Adipocyte (in vitro differentiated cells): ENCODE measurements around the gene TRPC4.

ENCODE experiments used
- DNase-seq: peaks from one replicate; pipeline ENCODE4 v3.0.0-alpha.2; 2015; ENCODE audit warnings: low read depth
- H3K27me3 ChIP-seq: replicated peaks from 2 replicates; pipeline ENCODE4 v1.7.0; 2013; ENCODE audit warnings: mild to moderate bottlenecking, low read length, moderate library complexity; ENCODE audit not compliant: control insufficient read depth, insufficient read depth
- H3K36me3 ChIP-seq: 2 replicates; pipeline ENCODE4 v1.7.0; 2013; ENCODE audit warnings: low read length, mild to moderate bottlenecking, moderate library complexity; ENCODE audit not compliant: control insufficient read depth, insufficient read depth, severe bottlenecking
- H3K4me1 ChIP-seq: 2 replicates; pipeline ENCODE4 v1.7.0; 2013; ENCODE audit warnings: mild to moderate bottlenecking, low read length, moderate library complexity; ENCODE audit not compliant: control insufficient read depth, insufficient read depth
- H3K4me3 ChIP-seq: 2 replicates; pipeline ENCODE4 v1.7.0; 2013; ENCODE audit warnings: mild to moderate bottlenecking, low read length, moderate library complexity
- H3K9ac ChIP-seq: 2 replicates; pipeline ENCODE4 v1.7.0; 2013; ENCODE audit warnings: mild to moderate bottlenecking, low read length, moderate library complexity
- H3K9me3 ChIP-seq: 2 replicates; pipeline ENCODE4 v1.7.0; 2013; ENCODE audit warnings: mild to moderate bottlenecking, low read length, moderate library complexity; ENCODE audit not compliant: control insufficient read depth

TRPC4 gene

DNA sequence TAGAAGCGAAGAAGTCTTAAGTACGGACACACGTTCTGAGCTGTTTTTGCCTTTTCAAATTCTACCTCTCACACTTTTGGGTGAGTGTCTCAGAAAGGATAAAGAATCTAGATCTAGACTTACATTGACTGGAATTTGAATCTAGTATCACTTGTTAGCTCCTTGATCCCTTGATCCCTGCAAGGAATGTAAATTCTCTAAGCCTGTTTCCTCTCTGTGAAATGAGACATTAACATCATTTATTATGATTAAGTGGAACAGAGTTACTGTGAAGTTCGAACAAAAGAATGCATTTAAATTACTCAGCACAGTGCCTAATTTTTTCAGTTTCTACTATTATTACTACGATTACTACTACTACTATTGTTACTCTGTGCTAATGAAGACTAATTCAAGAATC is 184.4 kb downstream of the TRPC4 start:
- Histone ChIP-seq H3K9ac (no peak overlapping the region), H3K4me1 (peaks cover 15% of the 10 kb centered on the region), H3K27me3 (no peaks in the 10 kb centered on the region), H3K9me3 (no peaks in the 10 kb centered on the region), H3K4me3 (no peak overlapping the region), H3K36me3 (no peaks in the 10 kb centered on the region)
- DNase-seq, result no peak

DNA sequence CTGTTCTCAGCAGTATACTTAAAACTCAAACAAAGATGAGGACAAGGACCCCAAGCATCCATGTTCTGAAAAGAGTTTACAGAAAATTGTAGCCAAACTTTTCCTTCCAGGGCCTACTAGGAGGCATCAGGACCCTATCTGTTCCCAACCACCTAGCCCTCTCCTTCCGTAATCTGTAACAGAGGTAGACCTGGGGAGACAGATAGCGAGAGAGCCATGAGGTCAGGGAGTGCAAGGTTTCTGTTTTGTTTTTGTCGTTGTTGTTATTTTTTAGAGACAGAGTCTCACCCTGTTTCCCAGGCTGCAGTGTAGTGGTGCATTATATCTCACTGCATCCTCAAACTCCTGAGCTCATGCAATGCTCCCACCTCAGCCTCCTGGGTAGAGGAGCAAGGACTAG is 187.1 kb downstream of the TRPC4 start:
- Histone ChIP-seq H3K27me3 (no peaks in the 10 kb centered on the region), H3K4me3 (no peak overlapping the region), H3K36me3 (no peaks in the 10 kb centered on the region), H3K9ac (no peak overlapping the region), H3K4me1 (peaks cover 15% of the 10 kb centered on the region), H3K9me3 (no peaks in the 10 kb centered on the region)
- DNase-seq, result no peak

DNA sequence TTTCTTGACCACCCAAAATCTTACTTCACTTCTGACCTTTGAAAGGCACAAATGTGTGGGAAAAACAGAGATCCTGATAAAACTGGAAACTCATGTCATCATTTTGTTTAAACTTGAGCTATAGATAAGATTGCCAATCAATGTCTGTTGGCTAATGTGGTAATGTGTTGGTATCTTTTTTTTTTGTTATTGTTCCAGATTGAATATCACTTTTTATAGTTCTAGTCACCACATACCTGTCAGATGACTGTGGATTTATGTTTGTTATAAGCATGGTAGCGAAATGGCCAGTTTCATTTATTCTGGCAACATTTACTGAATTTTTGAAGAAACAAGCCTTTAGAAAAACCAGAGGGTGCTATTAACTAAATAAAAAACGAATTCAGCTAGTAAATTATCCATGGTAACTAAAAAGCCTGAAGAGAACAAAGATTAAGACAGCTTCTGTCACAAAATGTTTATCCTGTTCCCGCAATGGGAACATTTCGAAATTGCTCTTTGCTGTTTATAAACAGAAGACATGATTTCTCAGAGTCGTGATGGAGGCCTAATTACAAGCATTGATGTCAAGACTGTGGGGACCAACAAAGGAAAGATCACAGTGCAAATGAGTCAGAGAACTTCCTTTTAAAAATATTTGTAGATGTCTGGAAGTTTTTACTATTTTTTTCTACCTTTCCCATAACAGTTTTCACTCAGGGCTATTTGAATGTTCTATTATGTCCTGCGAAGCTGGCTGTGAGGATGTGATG is 188.1 kb downstream of the TRPC4 start:
- Histone ChIP-seq H3K9me3 (no peaks in the 10 kb centered on the region), H3K4me3 (no peak overlapping the region), H3K4me1 (peaks cover 12% of the 10 kb centered on the region), H3K27me3 (no peaks in the 10 kb centered on the region), H3K9ac (no peak overlapping the region), H3K36me3 (no peaks in the 10 kb centered on the region)
- DNase-seq, result peak; percentile 78

DNA sequence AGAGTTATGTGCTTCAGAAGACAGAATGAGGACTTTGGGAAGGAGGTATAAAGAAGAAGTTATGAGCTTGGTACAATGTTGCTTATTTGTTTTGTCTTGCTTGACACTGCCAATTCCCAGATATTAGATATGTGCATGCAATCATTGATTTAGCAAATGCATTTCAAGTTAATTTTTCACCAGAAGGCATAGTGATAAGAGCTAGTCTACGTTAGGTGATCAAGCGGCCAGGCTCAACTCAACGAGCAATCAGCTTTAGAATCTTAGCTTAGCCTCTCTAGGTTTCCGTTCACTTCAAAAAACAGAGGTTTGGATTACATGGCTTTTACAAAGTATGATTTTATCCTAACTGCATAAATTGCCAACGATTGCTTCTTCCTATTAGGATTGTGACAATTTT is 189.4 kb downstream of the TRPC4 start:
- H3K4me3 ChIP-seq, result no peak overlapping the region
- peaks cover 10% of the 10 kb centered on the region for H3K4me1 ChIP-seq
- no peaks in the 10 kb centered on the region for H3K9me3 ChIP-seq
- H3K36me3 ChIP-seq, result no peaks in the 10 kb centered on the region
- no peaks in the 10 kb centered on the region for H3K27me3 ChIP-seq
- no peak for DNase-seq
- H3K9ac ChIP-seq, result no peak overlapping the region

DNA sequence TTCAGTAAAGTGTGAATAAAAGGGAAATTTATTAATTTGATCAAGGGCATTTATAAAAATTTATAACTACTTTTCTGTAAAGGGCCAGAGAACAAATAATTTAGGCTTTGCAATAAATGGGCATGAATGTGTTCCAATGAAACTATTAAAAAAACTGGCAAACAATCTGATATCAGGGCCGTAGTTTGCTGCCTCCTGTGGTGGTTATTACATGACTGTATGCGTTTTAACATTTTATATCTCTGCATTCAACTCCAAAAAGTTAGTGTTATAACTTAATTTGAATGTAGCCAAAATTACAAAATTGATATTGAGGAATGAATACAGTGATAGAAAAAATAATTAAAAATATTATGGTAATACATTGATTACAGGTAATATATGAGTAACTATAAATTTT is 190.5 kb downstream of the TRPC4 start:
- DNase-seq, result no peak
- no peak overlapping the region for H3K4me3 ChIP-seq
- H3K36me3 ChIP-seq, result no peaks in the 10 kb centered on the region
- peaks cover 10% of the 10 kb centered on the region for H3K4me1 ChIP-seq
- H3K27me3 ChIP-seq, result no peaks in the 10 kb centered on the region
- no peaks in the 10 kb centered on the region for H3K9me3 ChIP-seq
- H3K9ac ChIP-seq, result no peak overlapping the region

DNA sequence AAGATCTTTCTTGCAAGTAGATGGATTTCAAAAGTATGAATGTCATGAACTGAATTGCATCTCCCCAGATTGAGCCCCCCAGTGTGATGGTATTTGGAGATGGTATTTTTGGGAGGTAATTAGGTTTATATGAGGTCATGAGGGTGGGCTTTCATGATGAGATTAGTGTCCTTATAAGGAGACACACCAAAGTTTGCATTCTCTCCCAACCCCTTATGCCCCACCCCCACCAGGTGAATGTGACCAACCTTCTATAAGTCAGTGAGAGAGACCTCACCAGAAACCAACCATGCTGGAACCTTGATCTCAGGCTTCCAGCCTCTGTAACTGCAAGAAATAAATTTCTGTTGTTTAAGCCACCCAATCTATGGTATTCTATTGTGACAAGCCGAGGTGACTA is 199.7 kb downstream of the TRPC4 start:
- no peaks in the 10 kb centered on the region for H3K27me3 ChIP-seq

DNA sequence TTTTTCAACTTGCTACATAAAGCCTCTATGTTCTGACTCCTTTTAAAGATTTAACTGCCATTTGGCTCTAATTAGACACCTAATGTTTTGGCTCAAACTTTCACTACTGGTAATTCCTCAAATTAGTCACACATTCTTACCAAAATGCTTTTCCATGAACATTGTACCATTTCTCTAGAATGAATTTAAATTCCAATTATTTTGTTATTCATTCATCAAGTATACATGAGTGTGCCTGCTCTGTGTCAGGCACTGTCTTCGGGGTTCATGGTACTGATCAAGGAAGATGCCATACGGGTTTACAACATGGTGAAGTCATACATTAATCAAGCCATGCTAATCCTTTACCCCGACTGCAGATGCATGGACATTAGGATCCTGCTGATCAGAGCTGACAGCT is 201.9 kb downstream of the TRPC4 start:
- Histone ChIP-seq H3K9me3 (no peaks in the 10 kb centered on the region), H3K4me1 (peaks cover 4% of the 10 kb centered on the region), H3K4me3 (no peak overlapping the region), H3K9ac (no peak overlapping the region), H3K27me3 (no peaks in the 10 kb centered on the region), H3K36me3 (no peaks in the 10 kb centered on the region)
- DNase-seq, result peak; percentile 14

More for the DNA sequence above, 199.7 kb downstream of the TRPC4 start:
- peaks cover 4% of the 10 kb centered on the region for H3K4me1 ChIP-seq
- no peak overlapping the region for H3K4me3 ChIP-seq
- no peaks in the 10 kb centered on the region for H3K36me3 ChIP-seq
- no peak for DNase-seq
- no peaks in the 10 kb centered on the region for H3K9me3 ChIP-seq
- no peak overlapping the region for H3K9ac ChIP-seq

DNA sequence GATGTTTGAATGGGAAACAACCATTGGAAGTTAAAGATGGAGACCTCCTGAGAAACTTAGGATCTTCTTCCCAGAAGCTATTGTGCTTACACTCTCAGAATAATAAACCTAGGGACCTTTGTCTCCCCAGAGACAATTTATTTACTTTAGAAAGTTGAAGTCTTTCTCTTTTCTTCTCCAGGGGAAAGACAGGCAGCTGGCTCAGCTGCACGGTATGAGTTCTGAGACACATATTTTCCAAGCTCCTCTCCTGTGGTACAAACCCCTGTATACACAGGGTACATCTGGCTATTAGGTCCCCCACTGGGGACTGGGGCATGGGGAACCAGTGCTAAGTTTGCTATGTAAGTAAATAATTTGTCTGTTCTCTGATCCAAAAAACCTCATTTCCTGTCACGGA is 203.5 kb downstream of the TRPC4 start:
- peaks cover 4% of the 10 kb centered on the region for H3K4me1 ChIP-seq
- no peak for DNase-seq
- H3K9me3 ChIP-seq, result no peaks in the 10 kb centered on the region
- H3K36me3 ChIP-seq, result no peaks in the 10 kb centered on the region
- H3K4me3 ChIP-seq, result no peak overlapping the region
- no peak overlapping the region for H3K9ac ChIP-seq
- no peaks in the 10 kb centered on the region for H3K27me3 ChIP-seq

DNA sequence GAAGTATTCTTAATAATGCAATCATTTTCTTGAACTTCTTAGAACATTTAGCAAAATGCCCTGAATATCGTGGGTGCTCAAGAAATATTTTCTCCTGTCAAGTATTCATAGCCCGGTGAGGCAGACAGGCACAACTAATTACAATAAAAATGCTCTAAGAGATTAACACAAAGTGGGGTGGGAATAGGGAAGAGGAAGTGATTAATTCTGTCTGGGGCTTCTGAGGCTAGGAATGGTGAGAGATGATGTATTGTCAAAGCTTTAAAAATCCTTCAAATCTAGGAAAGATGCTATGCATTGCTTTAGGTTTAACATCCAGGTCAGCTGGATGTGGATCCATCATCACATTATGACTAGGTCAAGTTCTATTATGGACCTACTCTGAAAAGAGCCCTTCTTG is 204.2 kb downstream of the TRPC4 start:
- Histone ChIP-seq H3K4me3 (no peak overlapping the region), H3K27me3 (no peaks in the 10 kb centered on the region), H3K9ac (no peak overlapping the region), H3K36me3 (no peaks in the 10 kb centered on the region), H3K9me3 (no peaks in the 10 kb centered on the region), H3K4me1 (peaks cover 4% of the 10 kb centered on the region)
- no peak for DNase-seq

DNA sequence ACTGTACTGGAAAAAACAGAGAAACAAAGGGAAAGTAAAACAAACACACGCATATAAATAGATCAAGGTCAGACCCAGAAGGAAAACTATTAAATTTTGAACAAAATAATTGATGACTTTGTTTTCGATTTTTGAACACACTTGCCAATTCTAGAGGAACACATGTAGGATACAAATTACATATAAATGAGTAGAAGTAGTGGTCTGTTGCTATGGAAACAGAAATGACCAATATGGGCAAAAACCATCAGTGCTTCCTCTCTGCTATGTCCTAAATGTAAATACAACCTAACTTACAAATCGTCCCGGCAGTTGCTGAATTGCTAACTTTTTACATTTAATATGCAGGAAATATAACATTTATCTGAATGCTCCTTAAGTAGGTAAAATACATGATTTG is 205.8 kb downstream of the TRPC4 start:
- H3K36me3 ChIP-seq, result no peaks in the 10 kb centered on the region
- peaks cover 4% of the 10 kb centered on the region for H3K4me1 ChIP-seq
- no peak overlapping the region for H3K9ac ChIP-seq
- DNase-seq, result no peak
- H3K9me3 ChIP-seq, result no peaks in the 10 kb centered on the region
- H3K4me3 ChIP-seq, result no peak overlapping the region
- no peaks in the 10 kb centered on the region for H3K27me3 ChIP-seq

DNA sequence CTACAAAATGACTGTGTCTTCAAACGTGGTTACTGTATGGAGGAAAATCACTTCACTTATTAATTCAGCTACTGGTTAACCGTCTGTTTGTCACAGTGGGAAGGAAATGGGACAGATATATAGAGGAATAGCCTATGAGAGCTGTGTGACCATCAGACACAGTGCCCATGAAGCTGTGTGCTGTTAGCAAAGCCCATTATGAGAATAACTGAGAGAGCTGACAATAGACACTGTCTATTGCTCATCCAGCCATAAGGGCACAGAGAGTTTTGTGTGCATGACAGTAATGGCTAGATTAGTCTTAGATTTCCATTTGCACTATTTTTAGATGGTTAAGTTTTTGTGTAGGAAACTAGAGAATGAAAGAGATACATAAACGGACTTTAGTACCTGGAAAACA is 206.9 kb downstream of the TRPC4 start:
- peaks cover 3% of the 10 kb centered on the region for H3K4me1 ChIP-seq
- H3K36me3 ChIP-seq, result no peaks in the 10 kb centered on the region
- H3K9me3 ChIP-seq, result no peaks in the 10 kb centered on the region
- H3K9ac ChIP-seq, result no peak overlapping the region
- H3K27me3 ChIP-seq, result no peaks in the 10 kb centered on the region
- no peak overlapping the region for H3K4me3 ChIP-seq
- DNase-seq, result no peak

DNA sequence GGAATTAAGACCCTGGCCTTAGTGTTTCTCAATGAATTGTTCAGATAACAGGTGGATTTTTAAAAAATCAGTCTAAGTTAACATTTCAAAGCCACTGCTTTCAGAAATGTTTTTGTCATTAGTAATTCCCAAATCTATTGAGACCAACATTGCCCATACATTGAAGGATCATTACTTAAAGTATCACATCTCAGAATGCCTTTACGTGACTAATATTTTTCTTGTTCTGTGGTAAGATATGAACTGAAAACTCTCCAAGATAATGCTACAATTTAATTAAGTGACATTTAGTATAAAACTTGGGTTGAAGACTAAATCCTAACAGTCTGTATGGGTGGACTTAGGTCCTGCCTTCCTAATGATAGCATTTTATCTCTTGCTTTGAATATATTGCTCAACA is 211.6 kb downstream of the TRPC4 start:
- no peaks in the 10 kb centered on the region for H3K27me3 ChIP-seq
- H3K9me3 ChIP-seq, result no peaks in the 10 kb centered on the region
- no peak overlapping the region for H3K4me3 ChIP-seq
- H3K36me3 ChIP-seq, result no peaks in the 10 kb centered on the region
- no peak overlapping the region for H3K9ac ChIP-seq
- peaks cover 4% of the 10 kb centered on the region for H3K4me1 ChIP-seq
- DNase-seq, result no peak
